ENCODE results near the gene ZBTB25.

The ZBTB25 gene

GRCh38 chr14:64474698-64475097 is 28.9 kb downstream of the ZBTB25 start:
- DNase-seq: no peak

GRCh38 chr14:64474041-64474440 is 29.6 kb downstream of the ZBTB25 start:
- no peak for DNase-seq

GRCh38 chr14:64468451-64468850 is 35.2 kb downstream of the ZBTB25 start:
- no peak for DNase-seq

GRCh38 chr14:64467566-64467965 is 36.1 kb downstream of the ZBTB25 start:
- no peak for DNase-seq

- no peak for DNase-seq
Observed at GRCh38 chr14:64467101-64467500, 36.5 kb downstream of the ZBTB25 start.

- DNase-seq: peak; percentile 56 to 73
Observed at GRCh38 chr14:64465831-64466554, 37.6 kb downstream of the ZBTB25 start.

- peak; percentile 79 to 91 for DNase-seq
Observed at GRCh38 chr14:64465191-64465822, 38.3 kb downstream of the ZBTB25 start, which contains the start of gene AKAP5. TSS of gene AKAP5 (plus strand) at chr14:64465499. CDS start at chr14:64468395, 2,896 bp downstream.

- DNase-seq: no peak
Observed at GRCh38 chr14:64464651-64465050, 39.0 kb downstream of the ZBTB25 start.

GRCh38 chr14:64463873-64464272 is 39.8 kb downstream of the ZBTB25 start:
- no peak for DNase-seq

- DNase-seq: no peak
Observed at GRCh38 chr14:64463195-64463594, 40.4 kb downstream of the ZBTB25 start.

- no peak for DNase-seq
Observed at GRCh38 chr14:64461221-64461620, 42.4 kb downstream of the ZBTB25 start.

- no peak for DNase-seq
Observed at GRCh38 chr14:64459405-64460136, 44.1 kb downstream of the ZBTB25 start.

- DNase-seq: no peak
Observed at GRCh38 chr14:64454671-64455070, 49.0 kb downstream of the ZBTB25 start.

GRCh38 chr14:64450255-64450654 is 53.4 kb downstream of the ZBTB25 start:
- no peak for DNase-seq

GRCh38 chr14:64447876-64448670 is 55.6 kb downstream of the ZBTB25 start:
- DNase-seq: no peak

- DNase-seq: no peak
Observed at GRCh38 chr14:64444984-64445845, 58.4 kb downstream of the ZBTB25 start.

- DNase-seq: no peak
Observed at GRCh38 chr14:64444140-64444539, 59.5 kb downstream of the ZBTB25 start.

GRCh38 chr14:64442300-64442988 is 61.2 kb downstream of the ZBTB25 start:
- DNase-seq: no peak

GRCh38 chr14:64440494-64440893 is 63.1 kb downstream of the ZBTB25 start:
- no peak for DNase-seq

- DNase-seq: no peak
Observed at GRCh38 chr14:64439141-64439540, 64.5 kb downstream of the ZBTB25 start.

- DNase-seq: no peak
Observed at GRCh38 chr14:64438181-64438841, 65.3 kb downstream of the ZBTB25 start.
